GM19035 (cell line): ENCODE data around the gene NPAT.
"Not testable (repeated sequence)": the region's sequence is repeated elsewhere in the genome, so short reads cannot be mapped to it uniquely, and the experiment has no call there.

Experiments
- ATAC-seq: cut with Tn5 transposase; IDR thresholded peaks from one replicate; pipeline ENCODE4 v1.9.1; 2021; ENCODE audit not compliant: unreplicated experiment

The NPAT gene

DNA sequence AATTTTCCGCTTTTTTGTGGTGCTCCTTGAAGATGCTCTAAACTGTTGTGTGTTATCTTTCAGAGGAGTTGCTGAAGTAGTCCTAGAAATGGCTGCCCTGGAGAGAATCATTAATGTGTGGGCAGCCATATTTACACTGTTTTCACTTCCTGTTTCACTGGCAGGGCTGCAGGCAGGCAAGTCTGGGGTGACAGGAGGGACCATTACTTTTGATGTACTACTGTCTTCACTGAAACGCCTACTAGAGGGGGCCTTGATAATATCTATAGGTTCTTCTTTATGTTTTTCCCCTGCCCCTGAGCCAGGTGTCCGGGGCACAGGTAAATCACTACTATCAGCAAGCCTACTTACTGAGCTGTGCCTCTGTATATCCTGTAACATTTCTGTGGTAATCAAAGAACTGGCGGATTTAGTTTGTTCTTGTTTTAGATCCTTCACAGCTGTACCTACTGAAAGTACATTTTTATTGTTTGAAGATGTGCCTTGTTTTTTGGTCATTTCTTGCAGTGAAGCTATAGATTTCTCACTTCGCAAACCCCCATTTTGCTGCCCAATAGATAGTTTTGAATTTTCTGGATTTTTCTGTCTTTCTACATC lies 61.4 kb downstream of the NPAT start:
- peak; percentile 99 for ATAC-seq

DNA sequence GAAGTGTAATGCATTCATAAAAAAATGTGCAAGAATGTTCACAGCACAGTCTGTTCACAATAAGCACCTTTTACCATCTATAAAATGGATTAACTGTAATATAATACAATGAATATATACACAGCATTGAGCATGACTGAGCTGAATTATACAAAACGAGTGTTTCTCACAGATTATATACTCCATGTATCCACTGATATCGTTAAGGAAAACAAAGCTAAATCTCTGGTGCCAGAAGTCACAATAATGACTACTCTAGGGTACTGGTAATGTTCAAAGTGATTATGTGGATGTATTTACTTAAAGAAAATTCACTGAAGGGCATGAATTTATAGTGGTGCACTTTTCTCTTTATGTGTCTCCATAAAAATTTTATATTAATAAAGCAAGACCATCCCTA lies 67.8 kb downstream of the NPAT start:
- no peak for ATAC-seq

GRCh38 chr11:108148556-108148955 lies 73.9 kb downstream of the NPAT start:
- ATAC-seq, result no peak

GRCh38 chr11:108147150-108147549 lies 75.3 kb downstream of the NPAT start:
- ATAC-seq, result no peak

GRCh38 chr11:108144615-108145014 lies 77.8 kb downstream of the NPAT start:
- ATAC-seq, result no peak

- no peak for ATAC-seq
These were observed 80.1 kb downstream of the NPAT start for GRCh38 chr11:108142304-108142703.

DNA sequence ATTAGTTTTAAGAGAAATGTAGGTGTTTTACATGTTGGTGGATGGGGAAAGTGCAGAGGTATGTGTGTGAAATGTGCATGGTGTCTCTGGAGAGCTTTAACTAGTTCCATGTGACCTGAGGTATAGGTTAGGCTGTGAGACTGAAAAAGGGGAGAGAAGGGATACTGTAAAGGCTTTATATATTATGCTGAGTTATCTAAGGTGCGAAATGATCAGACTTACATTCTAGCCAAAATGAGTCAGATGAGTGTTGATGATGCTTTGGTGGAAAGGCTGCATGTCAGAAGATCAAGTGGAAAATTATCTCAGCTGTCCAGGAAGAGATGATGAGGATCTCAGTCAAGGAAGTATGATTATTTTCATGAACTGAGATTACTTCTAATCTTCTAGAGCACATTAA lies 85.2 kb downstream of the NPAT start:
- no peak for ATAC-seq

- peak; percentile 46 for ATAC-seq
These were observed 86.4 kb downstream of the NPAT start for GRCh38 chr11:108135845-108136544.

- ATAC-seq, result not testable (repeated sequence)
These were observed 89.4 kb downstream of the NPAT start for GRCh38 chr11:108132993-108133538.

DNA sequence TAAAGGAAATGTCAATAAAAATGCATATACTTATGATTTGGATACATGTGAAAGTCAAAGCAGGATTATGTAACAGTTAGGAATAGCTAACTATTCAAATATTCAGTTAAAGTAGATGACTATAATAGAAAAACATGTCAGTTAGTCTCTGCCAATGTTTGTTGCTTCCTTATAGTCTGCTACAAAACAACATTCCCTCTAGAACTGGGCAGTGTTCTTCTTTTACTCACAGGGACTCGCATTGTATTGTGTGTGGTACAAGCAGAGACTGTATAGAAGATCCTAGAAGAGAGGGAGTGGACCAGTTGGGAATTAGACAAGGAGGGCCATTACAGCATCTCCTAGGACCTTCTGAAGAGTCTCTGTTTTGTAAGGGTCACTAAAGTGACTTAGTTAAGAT lies 90.4 kb downstream of the NPAT start:
- no peak for ATAC-seq

- no peak for ATAC-seq
These were observed 93.7 kb downstream of the NPAT start for GRCh38 chr11:108128772-108129171.

DNA sequence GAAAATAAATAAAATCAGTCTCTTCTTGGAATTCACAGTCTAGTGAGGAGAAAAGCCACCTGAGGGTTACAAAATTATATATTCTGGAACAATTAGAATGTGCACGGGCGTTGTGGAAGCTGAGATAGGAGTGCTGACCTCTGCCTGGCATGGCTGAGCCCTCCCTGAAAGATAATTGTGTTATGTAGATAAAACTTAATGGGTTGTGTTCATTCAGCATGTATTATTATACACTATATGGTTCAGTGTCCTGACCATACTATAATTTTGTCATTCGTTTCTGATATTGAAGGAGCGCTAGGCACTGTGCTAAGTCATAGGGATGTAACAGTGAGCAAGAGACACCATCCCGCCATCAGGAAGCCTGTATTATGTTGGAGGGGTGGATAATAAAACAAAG lies 97.3 kb downstream of the NPAT start:
- ATAC-seq, result no peak

DNA sequence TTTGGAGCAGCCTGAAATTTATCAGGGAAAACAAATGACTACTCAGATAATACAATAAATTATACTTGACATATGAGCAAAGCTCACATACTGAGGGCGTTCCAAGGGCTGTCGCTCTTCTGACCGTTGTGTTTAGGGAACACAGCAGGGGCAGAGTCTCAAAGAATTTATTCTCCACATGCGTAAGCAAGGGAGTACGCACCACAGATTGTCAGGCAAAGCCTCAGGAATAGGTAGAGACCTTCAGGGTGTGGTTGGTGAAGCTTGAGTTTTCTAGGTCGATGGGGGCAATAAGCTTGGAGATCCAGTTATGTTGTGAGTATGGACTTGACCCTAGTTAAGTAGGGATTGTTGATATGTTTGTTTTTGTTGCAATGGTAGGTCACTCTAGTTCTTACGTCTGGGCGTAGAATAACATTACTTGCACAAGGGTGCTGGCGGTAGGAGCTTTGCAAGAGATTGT lies 100.2 kb downstream of the NPAT start:
- ATAC-seq, result no peak

DNA sequence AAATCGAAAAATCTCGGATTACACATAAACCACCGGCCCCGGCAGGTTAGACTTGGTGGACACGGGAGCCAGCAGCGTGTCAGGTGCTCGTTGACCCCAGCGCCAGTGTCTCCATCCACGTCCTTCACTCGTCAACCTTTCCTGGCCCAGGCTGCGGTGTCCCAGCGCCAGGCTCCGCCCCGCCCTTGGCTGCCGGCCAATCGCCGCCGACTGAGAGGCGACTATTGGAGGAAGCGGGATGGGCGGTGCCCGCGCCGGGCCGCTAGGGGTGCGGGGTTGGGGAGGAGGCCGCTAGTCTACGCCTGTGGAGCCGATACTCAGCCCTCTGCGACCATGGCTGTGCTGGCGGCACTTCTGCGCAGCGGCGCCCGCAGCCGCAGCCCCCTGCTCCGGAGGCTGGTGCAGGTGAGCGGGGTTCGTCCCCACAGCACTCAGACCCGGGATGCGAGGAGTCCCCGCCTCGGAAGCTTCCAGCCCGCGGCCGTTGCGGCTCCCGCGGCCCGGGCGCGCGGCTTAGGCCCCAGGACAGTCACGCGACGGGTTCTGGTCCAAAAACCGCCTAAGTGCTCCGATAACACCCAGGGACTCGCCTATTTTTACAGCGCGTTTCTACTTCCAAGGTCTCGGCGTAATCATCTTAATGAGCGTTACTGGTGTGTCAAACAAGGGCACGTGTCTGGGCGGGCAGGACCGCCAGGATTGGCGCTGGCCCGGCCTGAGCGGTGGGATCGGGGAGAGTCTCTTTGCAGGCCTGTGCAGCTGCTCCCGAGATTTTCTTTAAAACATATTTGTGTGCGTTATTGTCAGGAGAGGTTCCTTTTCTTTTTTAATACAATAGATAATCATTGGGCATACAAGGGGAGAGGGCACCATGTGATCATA lies 100.9 kb downstream of the NPAT start, which contains the start of gene ACAT1:
Gene ACAT1 (plus strand): TSS at position 294 of the 882 bp plus-strand sequence. CDS start 40 bp downstream, at position 334.
- peak; percentile 96 for ATAC-seq

GRCh38 chr11:108120936-108121273 lies 101.5 kb downstream of the NPAT start:
- not testable (repeated sequence) for ATAC-seq

DNA sequence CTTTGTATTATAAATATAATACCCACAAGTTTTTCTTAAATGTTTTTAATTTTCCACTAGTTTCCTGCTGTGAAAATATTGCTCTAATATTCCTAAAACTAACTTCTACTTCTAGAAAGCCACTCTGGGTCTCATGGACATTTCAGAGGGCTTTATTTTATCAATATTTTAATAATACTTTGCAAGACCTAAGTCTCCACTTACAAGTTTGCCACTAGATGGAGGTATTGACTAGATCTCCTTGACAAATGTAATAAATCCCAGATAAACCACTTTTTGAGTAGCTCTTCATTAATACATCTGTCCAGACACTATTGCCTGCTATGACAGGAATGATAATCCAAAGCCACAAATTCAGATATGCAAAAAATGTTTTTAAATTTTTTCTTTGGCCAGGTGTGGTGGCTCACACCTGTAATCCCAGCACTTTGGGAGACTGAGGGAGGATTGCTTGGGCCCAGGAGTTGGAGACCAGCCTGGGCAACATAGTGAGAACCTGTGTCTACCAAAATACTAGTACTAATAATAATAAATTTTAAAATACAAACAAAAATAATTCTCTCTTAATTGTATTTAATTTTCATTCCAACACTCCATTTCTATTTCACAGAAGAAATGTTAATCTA lies 104.6 kb downstream of the NPAT start:
- ATAC-seq, result no peak

DNA sequence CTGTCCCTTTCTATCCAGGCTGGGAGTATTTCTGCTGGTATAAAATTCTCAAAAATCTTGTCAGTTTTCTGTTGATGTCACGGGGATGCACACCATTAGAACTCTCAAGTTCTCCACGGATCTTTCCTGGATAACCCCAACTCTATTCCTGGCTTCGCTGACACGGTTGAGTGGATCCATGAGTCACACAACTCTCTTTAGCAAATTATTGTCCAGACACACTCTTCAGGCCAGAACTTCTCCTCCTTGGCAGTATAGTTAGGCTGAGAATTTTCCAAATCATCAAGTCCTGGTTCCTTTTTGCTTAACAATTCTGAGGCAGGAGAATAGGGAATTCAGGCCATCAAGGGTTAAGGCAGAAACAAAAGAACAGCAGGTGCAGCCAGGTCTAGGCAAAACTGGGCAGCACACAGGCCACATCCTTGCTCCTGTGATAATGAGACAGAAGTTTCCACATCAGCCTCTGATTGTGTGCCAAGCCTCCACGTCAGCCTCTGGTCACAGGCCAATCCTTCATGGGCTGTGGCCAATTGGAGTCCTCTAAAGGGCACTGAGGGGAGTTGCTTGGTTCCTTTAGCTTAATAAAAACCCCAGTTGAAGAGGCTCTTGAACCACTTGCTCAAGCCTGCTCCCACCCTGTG lies 106.8 kb downstream of the NPAT start:
- ATAC-seq, result no peak

DNA sequence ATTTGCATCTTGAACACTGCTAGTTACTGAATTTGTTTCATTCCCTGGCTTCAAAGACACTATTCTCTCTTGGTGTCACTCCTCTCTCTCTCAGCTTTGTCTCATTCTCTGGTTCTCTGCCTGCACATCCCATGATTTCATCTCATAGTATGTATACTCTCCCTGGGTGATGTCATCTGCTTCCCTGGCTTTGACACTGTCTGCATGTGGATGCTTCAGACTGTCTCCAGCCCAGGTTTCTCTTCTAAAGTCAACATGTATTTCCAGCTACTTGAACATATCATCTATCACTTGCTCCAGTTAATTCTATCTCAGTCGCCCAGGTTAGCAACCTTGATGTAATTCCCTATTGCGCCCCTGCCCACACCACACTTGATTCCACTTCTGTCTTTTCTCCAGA lies 110.4 kb downstream of the NPAT start:
- ATAC-seq, result no peak

DNA sequence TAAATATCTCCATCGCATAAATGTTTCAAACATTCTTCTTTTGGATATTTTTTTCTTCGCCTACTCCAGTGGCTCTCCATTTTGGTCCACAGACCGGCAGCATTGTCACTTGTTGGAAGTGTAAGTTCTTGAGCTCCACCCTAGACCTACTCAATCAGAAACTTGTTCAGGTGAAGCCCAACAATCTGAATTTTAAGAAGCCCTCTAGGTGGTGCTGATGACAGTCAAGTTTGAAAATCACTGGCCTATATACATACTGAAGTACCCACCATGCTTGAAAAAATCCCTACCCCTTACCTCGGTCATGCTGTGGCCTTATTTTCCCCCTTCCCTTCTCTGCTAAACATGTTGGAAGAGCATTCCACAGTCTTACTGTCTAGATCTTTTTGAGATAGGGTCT lies 111.3 kb downstream of the NPAT start:
- ATAC-seq, result no peak
